CD4-positive, alpha-beta T cell treated with Interleukin-15 for 1 hour (primary cell): ENCODE results near the gene MTNR1A.

Source experiments
- DNase-seq: peaks from one replicate; pipeline ENCODE4 v3.0.0-alpha.2; 2020

Gene MTNR1A

DNA sequence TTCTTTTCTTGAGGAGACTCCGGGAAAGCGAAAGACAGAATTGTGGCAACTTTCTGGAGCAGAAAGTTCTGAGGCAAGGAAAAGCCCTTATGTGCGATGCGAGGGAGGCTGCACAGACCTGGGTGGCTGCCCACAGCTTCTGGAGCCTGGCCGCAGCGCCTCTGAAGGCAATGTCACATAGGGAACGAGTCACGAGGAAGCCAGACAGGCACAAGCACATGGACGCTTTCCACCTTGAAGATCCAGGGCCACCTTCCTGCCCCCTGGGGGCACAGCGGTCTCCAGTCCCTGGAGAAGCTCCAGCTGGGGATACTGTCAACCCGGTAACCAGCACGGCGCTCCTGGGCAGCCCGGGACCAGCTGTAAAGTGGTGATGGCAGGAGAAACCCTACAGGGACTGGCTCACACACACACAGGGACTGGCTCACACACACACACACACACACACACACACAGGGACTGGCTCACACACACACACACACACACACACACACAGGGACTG is 69.8 kb downstream of the MTNR1A start:
- no peak for DNase-seq

DNA sequence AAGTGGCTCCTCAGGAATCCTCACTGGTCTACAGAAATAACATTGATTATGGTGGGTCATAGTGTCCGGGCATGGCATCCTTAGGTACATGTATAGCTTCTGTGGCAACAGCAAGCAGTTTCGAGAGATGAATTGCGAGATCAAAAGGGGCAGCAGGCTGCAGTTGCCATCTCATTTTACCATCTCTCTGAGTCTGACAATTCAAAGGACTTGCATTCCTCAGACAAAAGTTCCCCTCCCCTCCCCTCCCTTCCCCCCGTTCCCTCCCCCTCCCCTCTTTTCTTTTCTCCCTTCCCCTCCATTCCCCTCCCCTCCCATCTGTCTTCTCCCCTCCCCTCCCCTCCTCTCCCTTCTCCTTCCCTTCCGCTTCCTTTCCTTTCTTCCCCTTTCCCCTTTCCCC is 70.2 kb downstream of the MTNR1A start:
- no peak for DNase-seq

DNA sequence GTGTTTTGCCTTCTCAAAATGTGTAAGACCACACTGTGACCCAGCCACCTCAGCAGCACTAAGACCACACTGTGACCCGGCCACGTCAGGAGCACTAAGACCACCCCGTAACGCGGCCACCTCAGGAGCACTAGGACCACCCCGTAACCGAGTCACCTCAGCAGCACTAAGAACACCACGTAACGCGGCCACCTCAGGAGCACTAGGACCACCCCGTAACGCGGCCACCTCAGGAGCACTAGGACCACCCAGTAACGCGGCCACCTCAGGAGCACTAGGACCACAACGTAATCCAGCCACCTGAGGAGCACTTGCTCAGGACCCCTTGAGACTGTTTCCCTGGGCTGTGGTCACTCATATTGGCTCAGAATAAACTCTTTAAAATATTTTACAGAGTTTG is 71.7 kb downstream of the MTNR1A start:
- DNase-seq = no peak
